NCI-H2029 treated with DMSO at 0.1 percent for 48 hours (cell line): ENCODE measurements around the gene PSG11.
"Not testable (repeated sequence)": the region's sequence is repeated elsewhere in the genome, so short reads cannot be mapped to it uniquely, and the experiment has no call there.

Experiments used
- DNase-seq: peaks from one replicate; lab custom pipeline; 2025; lab: John Stamatoyannopoulos, UW

The PSG11 gene

DNA sequence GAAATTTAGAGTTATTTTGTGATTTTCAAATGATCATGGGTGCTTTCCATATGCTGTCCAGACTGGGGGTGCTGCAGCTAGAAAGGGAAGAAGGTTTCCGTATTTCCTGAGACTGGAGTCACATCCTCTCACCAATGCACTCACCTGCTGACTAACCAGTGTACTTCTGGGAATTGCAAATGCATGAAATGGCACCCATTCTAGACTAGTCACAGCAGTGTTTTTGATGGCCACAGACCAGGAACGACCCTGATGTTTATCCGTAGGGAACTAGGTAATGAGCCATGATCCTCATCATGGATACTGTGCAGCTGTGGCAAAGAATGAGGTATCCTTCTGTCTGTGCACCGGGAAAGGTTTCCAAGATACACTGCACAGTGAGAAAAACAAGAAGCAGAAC lies 37.1 kb downstream of the PSG11 start:
- DNase-seq, result not testable (repeated sequence)

DNA sequence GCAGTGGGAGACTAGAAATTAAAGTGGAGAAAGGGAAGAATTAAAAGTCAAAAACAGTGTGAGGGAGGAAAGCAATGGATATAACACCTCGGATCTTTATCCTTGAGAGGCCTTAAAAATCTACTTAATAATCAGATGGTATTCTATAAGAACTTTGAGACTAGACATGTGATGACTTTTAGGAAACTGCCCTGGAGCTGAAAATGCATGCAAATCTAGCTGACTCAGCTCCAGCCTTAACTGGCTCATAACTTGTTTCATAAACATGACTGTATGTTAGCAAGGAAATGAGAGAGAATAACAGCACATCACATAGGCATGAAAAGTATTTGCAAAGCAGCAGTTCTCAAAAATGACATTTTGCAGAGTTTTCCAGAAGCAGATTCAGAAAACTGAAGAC lies 38.1 kb downstream of the PSG11 start:
- DNase-seq, result not testable (repeated sequence)

DNA sequence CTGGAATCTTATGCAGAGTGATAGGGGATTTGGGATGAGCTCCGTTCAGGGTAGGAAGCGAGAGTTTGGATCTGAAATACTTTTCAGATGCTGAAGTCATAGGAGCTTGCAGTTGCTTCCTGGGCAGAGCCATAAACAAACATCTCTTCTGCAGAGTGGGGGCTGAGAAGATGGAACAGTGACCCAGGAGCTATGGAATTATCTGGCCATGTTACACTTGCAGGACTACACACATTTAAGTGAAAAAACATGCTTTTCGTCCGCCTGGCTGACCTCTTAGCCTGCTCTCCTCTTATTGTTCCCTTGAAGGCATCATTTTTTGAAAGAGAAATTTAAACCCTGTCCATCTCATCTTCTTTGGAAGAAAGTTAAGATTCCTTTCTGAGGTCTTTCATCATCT lies 40.7 kb downstream of the PSG11 start:
- no peak for DNase-seq

DNA sequence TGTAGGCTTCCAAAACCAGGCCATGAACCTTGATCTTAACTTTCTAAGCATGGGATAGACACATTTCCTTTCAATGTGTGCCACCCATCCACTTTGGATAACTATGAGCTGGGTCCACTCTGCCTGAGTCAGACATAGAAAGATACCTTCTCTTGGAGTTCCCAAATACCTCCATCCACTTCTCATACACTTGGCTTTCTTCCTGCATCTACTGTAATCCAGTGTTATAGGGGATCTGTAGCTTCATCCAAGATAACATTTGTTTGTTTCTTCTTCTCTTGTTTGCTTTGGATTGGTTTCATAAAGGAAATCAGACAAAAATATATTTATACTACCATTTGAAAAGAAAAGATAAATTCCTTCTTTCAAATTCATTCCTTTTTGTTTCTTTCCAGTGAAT lies 44.2 kb downstream of the PSG11 start:
- DNase-seq, result not testable (repeated sequence)

DNA sequence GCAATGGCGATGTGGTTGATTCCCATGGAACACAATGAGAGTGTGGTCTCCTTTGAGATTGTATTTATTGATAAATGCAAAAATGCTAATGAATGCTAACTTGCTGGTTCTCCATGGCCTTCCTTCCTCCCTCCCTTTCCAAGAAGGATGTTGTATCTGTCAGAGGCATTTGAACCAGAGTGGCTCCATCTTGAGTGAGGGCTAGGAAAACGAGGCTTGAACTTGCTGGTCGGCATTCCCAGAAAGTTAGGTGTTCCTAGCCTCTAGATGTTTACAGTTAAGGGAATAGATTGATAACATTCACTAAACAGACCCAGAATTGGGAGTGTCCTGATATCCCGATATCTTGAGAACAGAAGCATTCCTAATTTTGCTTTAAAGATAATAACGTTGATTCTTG lies 54.8 kb downstream of the PSG11 start:
- not testable (repeated sequence) for DNase-seq

DNA sequence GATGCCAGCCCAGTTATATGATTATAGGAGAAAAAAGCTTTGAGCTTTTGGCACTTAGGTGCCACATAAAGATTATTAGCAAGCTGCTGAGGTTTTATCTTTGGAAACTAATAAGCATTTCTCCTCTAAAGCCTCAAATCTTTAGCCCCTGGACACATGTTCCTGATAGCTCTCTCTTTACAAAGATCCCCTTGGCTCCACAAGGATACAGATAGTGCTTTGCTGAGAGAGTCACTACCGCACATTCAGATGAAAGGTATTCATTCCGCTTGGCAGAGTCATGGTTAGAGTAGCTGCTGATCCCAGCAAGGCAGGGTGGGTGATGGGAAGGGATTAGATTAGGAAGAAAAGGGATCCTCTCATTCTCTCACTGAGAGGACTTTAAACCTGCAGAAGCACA lies 61.1 kb downstream of the PSG11 start:
- DNase-seq, result no peak

DNA sequence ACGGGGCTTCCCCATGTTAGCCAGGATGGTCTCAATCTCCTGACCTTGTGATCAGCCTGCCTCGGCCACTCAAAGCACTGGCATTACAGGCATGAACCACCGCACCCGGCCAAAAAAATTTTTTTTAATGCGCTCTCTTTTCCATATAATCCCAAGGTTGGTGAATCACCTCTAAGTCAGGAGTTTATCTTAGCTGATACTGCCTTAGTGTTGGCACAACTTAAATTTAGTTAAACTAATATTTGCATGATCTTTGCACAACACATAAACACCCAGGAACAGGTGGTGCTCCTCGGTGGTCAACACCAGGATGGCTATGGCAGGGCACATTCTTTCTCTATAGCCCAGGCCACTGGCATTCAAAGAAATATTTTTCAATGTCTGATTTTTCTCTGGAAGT lies 65.2 kb downstream of the PSG11 start:
- DNase-seq, result no peak
